Measurements from ENCODE around the gene SIGLEC1.
A peak's percentile ranks its signal among the peaks of the same experiment; 100 is the strongest.

SIGLEC1 gene

GRCh38 chr20:3751675-3752385 lies 39.4 kb upstream of the SIGLEC1 start:
- no peak overlapping the region for H3K4me3 ChIP-seq (ENCODE audit: control insufficient read depth, low read depth, low read length)
- TF ChIP-seq CTCF (IDR thresholded peaks at IDR 0.05; ENCODE audit: control insufficient read depth, insufficient read depth, low read depth, low read length, missing control alignments) = no peak
- DNase-seq (ENCODE audit: low read depth) = no peak

GRCh38 chr20:3751305-3751674 lies 38.9 kb upstream of the SIGLEC1 start:
- no peak overlapping the region for H3K4me3 ChIP-seq (ENCODE audit: control insufficient read depth, low read depth, low read length)
- no peak for DNase-seq (ENCODE audit: low read depth)
- no peak for TF ChIP-seq CTCF (IDR thresholded peaks at IDR 0.05; ENCODE audit: control insufficient read depth, insufficient read depth, low read depth, low read length, missing control alignments)

GRCh38 chr20:3749689-3750531 lies 37.5 kb upstream of the SIGLEC1 start:
- H3K4me3 ChIP-seq (ENCODE audit: control insufficient read depth, low read depth, low read length) = no peak overlapping the region

GRCh38 chr20:3749087-3749688 lies 36.8 kb upstream of the SIGLEC1 start:
- no peak for TF ChIP-seq CTCF (IDR thresholded peaks at IDR 0.05; ENCODE audit: control insufficient read depth, insufficient read depth, low read depth, low read length, missing control alignments)
- H3K4me3 ChIP-seq (ENCODE audit: control insufficient read depth, low read depth, low read length) = no peak overlapping the region
- DNase-seq (ENCODE audit: low read depth) = no peak

More at GRCh38 chr20:3749689-3750531, 37.5 kb upstream of the SIGLEC1 start:
- no peak for DNase-seq (ENCODE audit: low read depth)
- TF ChIP-seq CTCF (IDR thresholded peaks at IDR 0.05; ENCODE audit: control insufficient read depth, insufficient read depth, low read depth, low read length, missing control alignments) = peak; percentile 13

- TF ChIP-seq CTCF (IDR thresholded peaks at IDR 0.05; ENCODE audit: control insufficient read depth, insufficient read depth, low read depth, low read length, missing control alignments) = no peak
- H3K4me3 ChIP-seq (ENCODE audit: control insufficient read depth, low read depth, low read length) = no peak overlapping the region
- DNase-seq (ENCODE audit: low read depth) = no peak
Observed at GRCh38 chr20:3748073-3748472, 35.7 kb upstream of the SIGLEC1 start.

DNA sequence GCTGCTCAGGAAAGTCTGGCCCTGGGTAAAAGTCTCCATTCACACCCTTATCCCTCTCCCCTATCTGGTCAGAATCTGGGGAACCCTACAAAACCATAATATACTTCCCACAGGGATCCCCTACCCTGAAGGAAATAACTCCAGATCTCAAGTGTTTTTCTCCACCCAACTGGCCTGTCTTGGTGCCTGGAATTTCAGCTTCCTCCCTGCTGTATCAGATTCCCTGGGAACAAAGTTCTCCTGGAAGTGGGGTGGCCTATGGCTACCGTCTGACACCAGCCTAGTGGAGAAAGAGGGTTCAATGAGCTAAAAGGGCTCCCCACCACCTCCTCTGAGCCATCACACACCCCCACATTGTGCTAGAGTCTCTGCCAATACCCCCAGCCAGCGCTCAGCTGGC lies 35.1 kb upstream of the SIGLEC1 start:
- no peak for TF ChIP-seq CTCF (IDR thresholded peaks at IDR 0.05; ENCODE audit: control insufficient read depth, insufficient read depth, low read depth, low read length, missing control alignments)
- no peak for DNase-seq (ENCODE audit: low read depth)
- no peak overlapping the region for H3K4me3 ChIP-seq (ENCODE audit: control insufficient read depth, low read depth, low read length)

Measured in AG09309 (cell line).